Astrocyte of the cerebellum (primary cell): ENCODE measurements around the gene PAN3.

Experiments
- DNase-seq: peaks from one replicate; pipeline ENCODE4 v3.0.0-alpha.2; 2011; ENCODE audit warnings: low read depth
- H3K4me3 ChIP-seq: 2 replicates; pipeline ENCODE4 v1.5.1; 2011; ENCODE audit warnings: mild to moderate bottlenecking, low read depth, low read length, moderate library complexity
- CTCF ChIP-seq: IDR thresholded peaks from 2 replicates; pipeline ENCODE4 v1.5.1; 2012; ENCODE audit warnings: low read length, low read depth, moderate library complexity, mild to moderate bottlenecking; ENCODE audit errors: missing control alignments
- in situ Hi-C: cut with HindIII; loops from 2 replicates; pipeline ENCODE4 v1.10.0; 2017; ENCODE audit warnings: low sequenced_read_pairs

PAN3 gene

GRCh38 chr13:28271056-28271840 lies 132.9 kb downstream of the PAN3 start:
- no peak overlapping the region for H3K4me3 ChIP-seq
- TF ChIP-seq CTCF = no peak
- DNase-seq = no peak
- in situ Hi-C loops = no loop called here

DNA sequence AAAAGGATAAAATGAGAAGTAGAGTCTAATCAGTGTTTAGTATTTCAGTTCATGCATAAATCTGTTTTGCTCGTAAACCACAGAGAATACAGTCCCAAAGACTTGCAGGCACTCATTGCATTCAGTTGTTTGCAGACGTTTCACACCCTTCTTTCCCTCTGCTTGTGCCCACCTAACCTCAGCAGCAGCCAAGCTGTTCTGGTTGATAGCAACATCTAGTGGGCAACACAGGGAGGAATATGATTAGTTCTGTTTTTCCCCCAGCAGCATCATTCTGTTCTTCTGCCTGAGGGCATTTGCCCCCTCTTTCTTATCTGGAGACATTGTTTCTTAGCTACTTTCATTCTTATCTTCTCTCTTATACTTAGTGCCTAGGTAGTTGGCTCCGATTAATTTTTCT lies 135.6 kb downstream of the PAN3 start:
- peak; percentile 25 for TF ChIP-seq CTCF
- no peak for DNase-seq
- in situ Hi-C loops = no loop called here
- H3K4me3 ChIP-seq = no peak overlapping the region

DNA sequence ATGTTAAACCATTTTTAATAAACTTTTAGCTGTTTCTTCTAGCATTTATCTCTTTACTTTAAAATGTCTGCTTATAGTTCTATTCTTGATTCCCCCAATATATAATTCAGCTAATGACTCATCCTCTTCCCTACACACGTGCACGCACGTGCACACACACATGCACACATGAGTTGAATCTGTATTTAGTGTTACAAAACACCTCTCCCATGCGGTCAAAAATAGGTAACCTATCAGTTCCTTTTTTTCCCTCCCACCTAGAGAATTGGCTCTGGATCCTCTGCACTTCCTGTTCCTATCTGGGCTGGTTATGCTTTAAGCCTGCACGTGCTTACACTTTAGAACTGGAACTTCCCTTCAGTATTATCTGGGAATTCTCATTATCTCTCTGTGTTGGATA lies 144.1 kb downstream of the PAN3 start:
- no peak overlapping the region for H3K4me3 ChIP-seq
- DNase-seq = no peak
- TF ChIP-seq CTCF = no peak
- in situ Hi-C loops = no loop called here

- TF ChIP-seq CTCF = no peak
- no peak for DNase-seq
- in situ Hi-C loops = no loop called here
- no peak overlapping the region for H3K4me3 ChIP-seq
Observed at GRCh38 chr13:28283600-28283999, 145.3 kb downstream of the PAN3 start.

DNA sequence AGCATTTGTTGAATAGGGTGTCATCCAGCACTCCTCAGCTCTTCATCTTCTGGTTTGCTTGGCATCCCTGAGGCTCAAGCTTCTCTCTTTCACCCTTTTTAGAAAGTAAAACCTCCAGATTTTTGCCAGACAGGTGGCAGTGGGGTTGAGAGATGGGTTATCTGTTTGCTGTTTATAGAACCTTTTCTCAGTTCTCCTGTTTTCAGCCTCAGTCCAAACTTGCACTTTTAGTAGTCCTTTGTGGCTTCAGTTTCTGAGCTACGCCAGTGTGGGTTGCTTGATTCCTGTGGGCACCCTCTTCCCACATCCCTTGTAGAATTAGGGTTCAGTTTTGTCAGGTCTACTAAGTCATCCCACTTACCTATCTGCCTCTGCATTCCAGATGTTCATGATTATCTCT lies 147.9 kb downstream of the PAN3 start:
- in situ Hi-C loops = no loop called here
- no peak for TF ChIP-seq CTCF

GRCh38 chr13:28297341-28297740 lies 159.0 kb downstream of the PAN3 start:
- TF ChIP-seq CTCF = no peak
- in situ Hi-C loops = no loop called here
- no peak overlapping the region for H3K4me3 ChIP-seq
- peak; percentile 58 for DNase-seq

More for the DNA sequence above, 147.9 kb downstream of the PAN3 start:
- no peak for DNase-seq
- no peak overlapping the region for H3K4me3 ChIP-seq
